ENCODE measurements around the gene NIT1.

The NIT1 gene

GRCh38 chr1:161166669-161167548 lies 49.0 kb downstream of the NIT1 start:
- no peak for TF ChIP-seq CTCF (IDR thresholded peaks at IDR 0.05; ENCODE audit: low read length, missing control alignments)
- DNase-seq (ENCODE audit: low read depth), result no peak

GRCh38 chr1:161168906-161169305 lies 51.0 kb downstream of the NIT1 start:
- no peak for TF ChIP-seq CTCF (IDR thresholded peaks at IDR 0.05; ENCODE audit: low read length, missing control alignments)
- no peak overlapping the region for H3K4me3 ChIP-seq (replicated peaks; ENCODE audit: low read depth, low read length)
- no peak for DNase-seq (ENCODE audit: low read depth)

More at GRCh38 chr1:161166669-161167548, 49.0 kb downstream of the NIT1 start:
- H3K4me3 ChIP-seq (replicated peaks; ENCODE audit: low read depth, low read length), result peak overlapping the region; percentile 87
